GM18519 (cell line): ENCODE data around the gene KICS2.

Experiments
- ATAC-seq: cut with Tn5 transposase; IDR thresholded peaks from one replicate; pipeline ENCODE4 v1.9.1; 2021; ENCODE audit warnings: mild to moderate bottlenecking, moderate library complexity; ENCODE audit not compliant: unreplicated experiment, low FRiP score

KICS2 gene

DNA sequence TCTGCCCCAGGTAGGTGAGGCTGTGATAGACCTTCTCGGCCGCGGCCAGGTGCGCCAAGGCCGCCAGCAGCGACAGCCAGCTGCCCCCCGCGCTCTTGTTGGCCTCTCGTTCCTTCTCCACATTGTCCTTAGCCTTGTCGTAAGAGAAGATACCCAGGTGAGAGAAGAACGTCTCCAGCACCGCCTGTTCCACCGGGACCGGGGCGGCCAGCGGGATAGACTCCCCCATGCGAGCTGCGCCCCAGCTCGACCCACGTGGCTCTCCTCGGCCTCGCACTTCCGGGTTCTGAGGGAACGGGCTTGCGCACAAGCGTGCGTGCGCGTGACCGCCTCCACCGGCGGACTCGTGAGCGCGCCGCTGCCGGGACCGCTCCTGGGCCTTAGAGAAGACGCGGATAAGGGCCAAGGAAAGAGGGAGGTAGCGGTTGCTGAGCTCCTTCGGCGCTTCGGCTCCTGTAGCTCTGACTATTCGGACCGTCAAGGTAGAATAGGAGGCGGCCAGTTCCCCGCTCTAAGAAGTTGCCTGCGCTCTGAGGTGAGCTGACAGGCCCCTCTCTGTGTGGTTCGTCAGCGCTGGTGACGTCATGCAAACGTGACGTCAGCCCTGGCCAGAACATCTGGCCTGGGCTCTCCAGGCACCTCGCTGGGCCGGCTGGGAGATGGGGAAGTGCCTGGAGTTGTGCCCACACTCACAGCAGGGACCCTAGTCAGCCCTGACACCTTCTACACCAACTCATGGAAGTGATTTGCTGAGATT lies at the start of gene KICS2:
KICS2 (minus strand) TSS at position 288 of the 757 bp plus-strand sequence; CDS start at position 229, 59 bp downstream.
- ATAC-seq = peak; percentile 92

DNA sequence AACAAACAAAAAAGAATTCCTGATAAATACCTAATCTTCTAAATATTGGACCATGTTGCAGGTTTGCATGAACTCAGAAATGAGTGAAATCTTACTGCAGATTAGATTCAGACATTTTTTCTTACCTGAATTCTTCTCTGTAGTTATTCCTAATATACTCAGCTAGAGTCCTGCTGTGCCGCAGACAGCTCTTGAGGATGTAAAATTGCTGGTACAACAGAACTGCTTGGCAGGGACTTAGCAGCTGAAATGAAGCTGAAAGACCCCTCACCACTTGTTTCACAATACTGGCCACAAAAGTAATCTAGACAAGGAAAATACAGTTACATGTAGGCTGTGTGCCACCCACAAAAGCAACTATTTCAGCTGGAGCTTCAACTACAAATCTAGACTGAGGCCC lies 48.3 kb upstream of the KICS2 start:
- no peak for ATAC-seq

GRCh38 chr12:64269161-64269560 lies 47.1 kb upstream of the KICS2 start:
- ATAC-seq = no peak

GRCh38 chr12:64268409-64268808 lies 46.3 kb upstream of the KICS2 start:
- ATAC-seq = no peak

- ATAC-seq = no peak
Measured at GRCh38 chr12:64265839-64266238, 43.7 kb upstream of the KICS2 start.

DNA sequence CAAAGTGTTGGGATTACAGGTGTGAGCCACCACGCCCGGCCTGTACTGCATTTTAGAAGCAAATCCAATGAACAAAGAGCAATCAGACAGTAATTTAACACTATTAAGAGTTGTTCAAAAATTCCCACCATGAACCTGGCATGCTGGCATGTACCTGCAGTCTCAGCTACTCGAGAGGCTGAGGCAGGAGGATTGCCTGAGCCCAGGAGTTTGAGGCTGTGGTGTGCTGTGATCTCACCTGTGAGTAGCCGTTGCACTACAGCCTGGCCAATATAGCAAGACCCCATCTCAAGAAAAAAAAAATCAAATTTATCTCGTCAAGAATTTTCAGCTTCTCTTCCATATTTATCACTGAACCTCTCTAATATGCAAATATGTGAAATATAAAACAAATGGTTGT lies 39.7 kb upstream of the KICS2 start:
- no peak for ATAC-seq

GRCh38 chr12:64258576-64258975 lies 36.5 kb upstream of the KICS2 start:
- no peak for ATAC-seq

DNA sequence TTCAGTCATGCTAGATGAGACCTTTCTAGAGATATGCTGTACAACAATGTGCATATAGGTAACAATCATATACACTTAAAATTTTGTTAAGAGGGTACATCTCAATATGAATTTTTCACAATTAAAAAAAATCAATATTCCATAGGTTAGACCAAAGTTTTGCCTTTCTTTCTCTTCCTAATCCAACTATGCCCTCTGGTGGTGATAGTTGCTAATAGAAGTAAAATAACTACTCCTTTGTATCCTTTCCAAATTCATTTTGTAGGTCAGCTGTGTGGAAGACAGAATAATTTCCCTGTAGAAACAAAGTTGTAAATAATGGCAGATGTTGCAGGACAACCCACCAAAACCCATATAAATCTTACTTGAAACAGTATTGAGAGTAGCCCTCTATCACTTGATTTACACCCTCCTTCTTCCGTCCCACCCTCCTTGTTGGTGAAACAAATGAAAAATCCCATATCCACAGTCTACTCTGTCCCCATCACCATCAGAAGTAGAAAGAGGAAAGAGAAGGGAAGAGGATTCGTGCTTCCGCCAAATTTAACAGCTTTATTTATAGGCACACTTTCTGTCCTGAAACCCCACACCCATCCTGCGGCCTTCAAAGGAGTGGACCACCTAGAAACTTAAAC lies 34.2 kb upstream of the KICS2 start:
- no peak for ATAC-seq

DNA sequence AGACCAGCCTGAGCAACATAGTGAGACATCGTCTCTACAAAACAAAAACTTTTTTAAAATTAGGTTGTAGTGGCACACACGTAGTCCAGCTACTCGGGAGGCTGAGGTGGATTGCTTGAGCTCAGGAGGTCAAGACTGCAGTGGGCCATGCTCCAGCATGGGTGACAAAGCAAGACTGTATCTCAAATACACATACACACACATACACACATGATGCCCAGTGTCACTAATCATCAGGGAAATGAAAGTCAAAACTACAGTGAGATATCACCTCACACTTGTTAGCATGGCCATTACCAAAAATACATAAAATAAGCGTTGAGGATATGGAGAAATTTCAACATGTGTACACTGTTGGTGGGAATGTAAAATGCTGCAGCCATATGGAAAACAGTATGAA lies 33.2 kb upstream of the KICS2 start:
- ATAC-seq = no peak

DNA sequence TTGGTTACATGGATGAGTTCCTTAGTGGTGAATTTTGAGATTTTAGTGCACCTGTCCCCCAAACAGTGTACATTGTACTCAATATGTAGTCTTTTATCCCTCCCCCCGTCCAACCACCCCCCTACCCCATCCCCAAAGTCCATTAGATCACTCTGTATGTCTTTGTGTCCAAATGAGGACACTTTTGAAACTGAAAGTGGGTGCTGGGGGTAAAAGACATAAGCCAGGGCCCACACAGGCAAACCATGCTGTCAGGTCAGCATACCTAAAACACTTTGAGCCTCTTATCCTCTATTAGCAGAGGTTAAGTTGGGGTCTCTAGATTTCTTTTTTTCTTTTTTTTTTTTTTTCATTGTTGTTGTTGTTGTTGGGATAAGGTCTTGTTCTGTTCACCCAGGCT lies 31.3 kb upstream of the KICS2 start:
- ATAC-seq = no peak

DNA sequence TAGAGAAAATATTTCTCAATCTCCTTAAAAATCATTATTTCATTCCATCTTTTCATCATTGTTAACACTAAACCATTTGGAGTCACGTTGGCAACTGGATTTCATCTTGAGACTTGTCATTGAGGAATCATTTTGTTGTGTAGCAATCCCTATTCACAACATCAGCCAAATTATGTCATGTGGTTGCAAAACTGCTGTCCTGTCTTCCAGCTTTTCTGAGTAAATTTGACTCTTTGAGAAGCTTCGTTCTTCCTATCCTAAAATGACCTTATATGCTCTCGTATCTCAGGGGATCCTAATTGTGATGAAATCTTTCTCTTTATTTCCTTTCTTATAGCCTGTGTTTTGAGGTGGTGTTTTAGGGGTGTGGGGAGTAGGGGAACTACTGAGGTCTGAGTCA lies 30.6 kb upstream of the KICS2 start:
- no peak for ATAC-seq

- ATAC-seq = no peak
Measured at GRCh38 chr12:64243809-64244208, 21.7 kb upstream of the KICS2 start.

DNA sequence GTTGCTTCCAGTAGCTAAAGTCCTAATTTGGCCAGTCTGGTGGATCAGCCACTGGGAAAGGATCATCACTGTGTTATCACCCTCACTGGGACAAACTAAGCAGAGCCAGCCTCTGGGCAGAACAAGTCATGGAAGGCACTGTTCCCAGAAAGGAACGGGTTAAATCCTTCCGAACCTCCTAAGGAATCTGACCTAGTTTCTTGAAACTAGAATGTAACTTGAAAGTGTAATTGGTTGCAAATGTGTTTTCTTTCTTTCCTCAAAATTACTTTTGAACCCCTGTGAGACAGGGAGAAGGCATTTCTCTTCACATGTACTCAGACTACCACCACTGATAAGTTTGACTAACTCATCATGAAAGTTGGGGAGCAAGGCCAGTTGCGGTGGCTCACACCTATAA lies 18.7 kb upstream of the KICS2 start:
- ATAC-seq = no peak

DNA sequence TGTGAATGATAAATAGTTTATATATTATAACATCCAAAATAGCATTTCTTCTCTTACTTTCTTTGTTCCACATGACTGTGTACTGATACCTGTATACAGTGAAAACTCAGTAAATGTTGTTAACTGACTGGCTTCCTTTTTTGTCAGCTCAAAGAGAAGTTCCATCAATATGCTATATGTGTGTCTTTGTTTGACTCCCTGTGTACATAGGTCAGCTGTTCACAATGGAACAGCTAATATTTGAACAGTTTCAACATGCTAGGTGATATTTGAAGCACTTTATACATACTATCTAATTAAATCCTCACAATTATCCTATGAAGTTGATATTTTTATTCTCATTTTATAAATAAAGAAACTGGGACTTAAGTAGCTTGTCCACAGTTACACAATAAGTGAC lies 15.3 kb upstream of the KICS2 start:
- no peak for ATAC-seq

- ATAC-seq = no peak
Measured at GRCh38 chr12:64236549-64236948, 14.5 kb upstream of the KICS2 start.

GRCh38 chr12:64232196-64232595 lies 10.1 kb upstream of the KICS2 start:
- ATAC-seq = no peak

- ATAC-seq = no peak
Measured at GRCh38 chr12:64229796-64230195, 7.7 kb upstream of the KICS2 start.

DNA sequence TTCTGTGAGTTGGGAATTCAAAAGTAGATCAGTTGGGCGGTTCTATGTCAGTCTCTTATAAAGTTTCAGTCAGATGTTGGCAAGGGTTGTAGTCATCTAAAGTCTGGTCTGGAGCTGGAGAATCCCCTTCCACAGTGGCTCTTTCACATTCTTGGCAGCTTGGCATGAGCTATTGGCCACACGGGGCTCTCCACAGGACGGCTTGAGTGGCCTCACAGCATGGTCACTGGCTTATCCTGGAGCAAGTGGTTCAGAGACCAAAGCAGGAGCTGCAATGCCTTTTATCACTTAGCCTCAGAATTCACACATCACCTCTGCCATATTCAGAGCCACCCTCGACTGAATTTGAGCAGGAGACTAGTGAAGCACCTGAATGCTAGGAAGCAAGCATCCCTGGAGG lies 7.1 kb upstream of the KICS2 start:
- ATAC-seq = no peak

GRCh38 chr12:64225626-64226025 lies 3.5 kb upstream of the KICS2 start:
- no peak for ATAC-seq

DNA sequence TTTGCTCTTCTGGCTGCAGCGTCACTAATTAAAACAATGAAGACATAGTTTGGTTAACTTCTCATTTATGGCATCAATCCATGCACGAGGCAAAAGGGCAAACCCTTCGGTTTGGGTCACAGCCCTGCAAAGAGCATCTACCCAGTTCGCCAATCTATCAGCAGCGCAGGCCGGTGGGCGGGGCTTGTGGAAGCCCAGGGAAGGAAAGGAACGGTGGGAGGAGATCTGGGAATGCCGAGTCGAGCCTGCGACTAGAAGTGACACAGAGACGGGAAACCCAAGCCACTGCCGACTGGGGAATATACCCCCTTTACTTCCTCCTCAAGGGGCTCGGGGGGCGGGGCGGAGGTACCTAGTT lies 466 bp downstream of the KICS2 start:
- ATAC-seq = peak; percentile 16

DNA sequence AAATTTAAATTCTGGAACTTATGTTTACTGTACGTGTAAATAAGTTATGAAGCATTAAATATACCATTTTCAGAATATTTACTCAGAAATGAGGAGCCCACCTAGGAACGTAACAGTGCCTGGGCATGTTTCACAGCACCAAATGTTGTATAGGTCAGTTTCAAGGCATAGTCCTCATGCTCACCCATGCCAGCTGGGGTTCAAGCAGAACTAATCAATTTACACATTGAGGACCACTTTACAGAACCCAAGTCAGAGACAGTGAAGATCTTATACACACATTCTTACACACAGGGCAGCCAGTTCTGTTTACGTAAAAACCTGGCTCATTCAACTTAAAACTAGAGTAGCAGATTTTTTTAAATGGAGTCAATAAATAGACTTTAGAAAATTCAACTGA lies 2.0 kb downstream of the KICS2 start:
- no peak for ATAC-seq

- no peak for ATAC-seq
Measured at GRCh38 chr12:64219145-64219544, 3.0 kb downstream of the KICS2 start.
